GM18508 (cell line): ENCODE results near the gene MPL.

Experiments
- ATAC-seq: cut with Tn5 transposase; IDR thresholded peaks from one replicate; pipeline ENCODE4 v1.9.1; 2021; ENCODE audit warnings: moderate number of reproducible peaks; ENCODE audit not compliant: insufficient read depth, unreplicated experiment

Gene MPL

GRCh38 chr1:43321331-43321891 is 16.2 kb upstream of the MPL start:
- ATAC-seq, result no peak

GRCh38 chr1:43322506-43322905 is 15.1 kb upstream of the MPL start:
- no peak for ATAC-seq

- ATAC-seq, result no peak
Measured at GRCh38 chr1:43324810-43325209, 12.8 kb upstream of the MPL start.

- no peak for ATAC-seq
Measured at GRCh38 chr1:43325381-43325780, 12.2 kb upstream of the MPL start.

- no peak for ATAC-seq
Measured at GRCh38 chr1:43327549-43328292, 9.9 kb upstream of the MPL start.

GRCh38 chr1:43329995-43330751 is 7.4 kb upstream of the MPL start:
- no peak for ATAC-seq

GRCh38 chr1:43331688-43332087 is 5.9 kb upstream of the MPL start:
- no peak for ATAC-seq

GRCh38 chr1:43334453-43335205 is 3.0 kb upstream of the MPL start:
- no peak for ATAC-seq

GRCh38 chr1:43338001-43338400 is 383 bp downstream of the MPL start:
- ATAC-seq, result no peak

GRCh38 chr1:43339584-43340232 is 2.1 kb downstream of the MPL start:
- no peak for ATAC-seq

GRCh38 chr1:43340559-43340958 is 2.9 kb downstream of the MPL start:
- ATAC-seq, result no peak

GRCh38 chr1:43344267-43344850 is 6.7 kb downstream of the MPL start:
- ATAC-seq, result no peak

- ATAC-seq, result no peak
Measured at GRCh38 chr1:43345120-43345519, 7.5 kb downstream of the MPL start.

GRCh38 chr1:43346636-43347035 is 9.0 kb downstream of the MPL start:
- ATAC-seq, result no peak

- ATAC-seq, result no peak
Measured at GRCh38 chr1:43348343-43348808, 10.8 kb downstream of the MPL start.

GRCh38 chr1:43348809-43349593 is 11.4 kb downstream of the MPL start:
- ATAC-seq, result no peak

- ATAC-seq, result no peak
Measured at GRCh38 chr1:43349594-43350306, 12.1 kb downstream of the MPL start.

GRCh38 chr1:43350976-43351375 is 13.4 kb downstream of the MPL start:
- no peak for ATAC-seq
